HG03469 (cell line): Measurements from ENCODE around the gene NFIX.
"Not testable (repeated sequence)": the region's sequence is repeated elsewhere in the genome, so short reads cannot be mapped to it uniquely, and the experiment has no call there.

Experiments
- ATAC-seq: cut with Tn5 transposase; IDR thresholded peaks from one replicate; pipeline ENCODE4 v1.9.1; 2021; ENCODE audit warnings: mild to moderate bottlenecking, moderate library complexity, moderate number of reproducible peaks; ENCODE audit not compliant: unreplicated experiment

The NFIX gene

GRCh38 chr19:12994701-12995595 is at the start of gene NFIX:
Gene NFIX, plus strand, starts transcription at chr19:12995475. Its CDS starts 363 bp downstream, at chr19:12995838.
- no peak for ATAC-seq

- ATAC-seq, result peak; percentile 57
Measured at GRCh38 chr19:12945479-12946091, 49.7 kb upstream of the NFIX start, which contains the start of gene RAD23A. Gene RAD23A, plus strand, starts transcription at chr19:12945862. Its CDS starts 87 bp downstream, at chr19:12945949.

- no peak for ATAC-seq
Measured at GRCh38 chr19:12946092-12946721, 49.1 kb upstream of the NFIX start.

GRCh38 chr19:12946731-12947496 is 48.4 kb upstream of the NFIX start:
- no peak for ATAC-seq

- ATAC-seq, result no peak
Measured at GRCh38 chr19:12947702-12948611, 47.3 kb upstream of the NFIX start.

GRCh38 chr19:12948612-12949362 is 46.5 kb upstream of the NFIX start:
- ATAC-seq, result no peak

GRCh38 chr19:12949363-12950283 is 45.7 kb upstream of the NFIX start:
- no peak for ATAC-seq

GRCh38 chr19:12952050-12952449 is 43.2 kb upstream of the NFIX start:
- not testable (repeated sequence) for ATAC-seq

GRCh38 chr19:12952488-12953137 is 42.7 kb upstream of the NFIX start:
- ATAC-seq, result no peak

- ATAC-seq, result no peak
Measured at GRCh38 chr19:12953138-12953798, 42.0 kb upstream of the NFIX start.

GRCh38 chr19:12953799-12954611 is 41.3 kb upstream of the NFIX start:
- ATAC-seq, result no peak

GRCh38 chr19:12954612-12954962 is 40.7 kb upstream of the NFIX start:
- ATAC-seq, result no peak

GRCh38 chr19:12955575-12955974 is 39.7 kb upstream of the NFIX start:
- ATAC-seq, result not testable (repeated sequence)

- ATAC-seq, result no peak
Measured at GRCh38 chr19:12955996-12956395, 39.3 kb upstream of the NFIX start.

- no peak for ATAC-seq
Measured at GRCh38 chr19:12956446-12957388, 38.6 kb upstream of the NFIX start, which contains the start of gene GADD45GIP1. Gene GADD45GIP1, minus strand, starts transcription at chr19:12957223. Its CDS starts 11 bp downstream, at chr19:12957212.
